C4-2B (cell line): ENCODE data around the gene ASXL3.

Experiments used
- H3K27ac ChIP-seq: fragments of 450-650 bp; 2 replicates; pipeline ENCODE4 v1.5.1; 2017
- CTCF ChIP-seq: fragments of 450-650 bp; conservative IDR thresholded peaks from 2 replicates; pipeline ENCODE4 v1.5.1; 2017; ENCODE audit warnings: mild to moderate bottlenecking
- ZFX ChIP-seq: fragments of 450-650 bp; IDR thresholded peaks from 2 replicates; pipeline ENCODE4 v1.6.1; 2017

The ASXL3 gene

GRCh38 chr18:33575451-33575850 lies 2.6 kb upstream of the ASXL3 start:
- no peak overlapping the region for H3K27ac ChIP-seq
- TF ChIP-seq ZFX (no peak), CTCF (no peak)

- no peak for TF ChIP-seq CTCF
- no peak for TF ChIP-seq ZFX
- no peak overlapping the region for H3K27ac ChIP-seq
Measured at GRCh38 chr18:33576999-33577646, 896 bp upstream of the ASXL3 start.

GRCh38 chr18:33578518-33579348 lies 714 bp downstream of the ASXL3 start:
- TF ChIP-seq CTCF (no peak), ZFX (no peak)
- H3K27ac ChIP-seq: no peak overlapping the region

GRCh38 chr18:33579349-33580215 lies 1.6 kb downstream of the ASXL3 start:
- H3K27ac ChIP-seq: no peak overlapping the region
- no peak for TF ChIP-seq CTCF
- no peak for TF ChIP-seq ZFX

GRCh38 chr18:33580546-33580945 lies 2.5 kb downstream of the ASXL3 start:
- no peak overlapping the region for H3K27ac ChIP-seq
- TF ChIP-seq ZFX: no peak
- no peak for TF ChIP-seq CTCF

- TF ChIP-seq ZFX: no peak
- no peak for TF ChIP-seq CTCF
- H3K27ac ChIP-seq: no peak overlapping the region
Measured at GRCh38 chr18:33581856-33582255, 3.8 kb downstream of the ASXL3 start.

- H3K27ac ChIP-seq: no peak overlapping the region
- TF ChIP-seq ZFX (no peak), CTCF (no peak)
Measured at GRCh38 chr18:33583901-33584300, 5.9 kb downstream of the ASXL3 start.
